Activated gamma-delta T cell treated with Interleukin-2 at 50 U/mL for 16 hours (primary cell): ENCODE data around the gene FNBP1.

Experiments used
- DNase-seq: peaks from one replicate; pipeline ENCODE4 v3.0.0-alpha.2; 2020

Gene FNBP1

GRCh38 chr9:130042885-130043653 lies at the start of gene FNBP1:
Gene FNBP1 (minus strand): TSS chr9:130043189. CDS start chr9:130042975, 214 bp downstream.
- peak; percentile 76 for DNase-seq

GRCh38 chr9:130090915-130091314 lies 47.9 kb upstream of the FNBP1 start:
- no peak for DNase-seq

GRCh38 chr9:130089141-130089540 lies 46.2 kb upstream of the FNBP1 start:
- DNase-seq: no peak

- DNase-seq: no peak
These were observed 45.1 kb upstream of the FNBP1 start for GRCh38 chr9:130088051-130088450.

GRCh38 chr9:130084337-130084736 lies 41.3 kb upstream of the FNBP1 start:
- DNase-seq: no peak

GRCh38 chr9:130078547-130078946 lies 35.6 kb upstream of the FNBP1 start:
- DNase-seq: no peak

GRCh38 chr9:130073373-130073772 lies 30.4 kb upstream of the FNBP1 start:
- no peak for DNase-seq

GRCh38 chr9:130072515-130073235 lies 29.7 kb upstream of the FNBP1 start:
- no peak for DNase-seq

GRCh38 chr9:130069048-130069447 lies 26.1 kb upstream of the FNBP1 start:
- DNase-seq: no peak

- no peak for DNase-seq
These were observed 21.6 kb upstream of the FNBP1 start for GRCh38 chr9:130064621-130065020.

GRCh38 chr9:130062750-130063149 lies 19.8 kb upstream of the FNBP1 start:
- no peak for DNase-seq

- DNase-seq: no peak
These were observed 17.3 kb upstream of the FNBP1 start for GRCh38 chr9:130060296-130060695.

GRCh38 chr9:130058887-130059286 lies 15.9 kb upstream of the FNBP1 start:
- DNase-seq: no peak

- no peak for DNase-seq
These were observed 15.2 kb upstream of the FNBP1 start for GRCh38 chr9:130058154-130058553.

- DNase-seq: no peak
These were observed 11.8 kb upstream of the FNBP1 start for GRCh38 chr9:130054820-130055219.

GRCh38 chr9:130054325-130054786 lies 11.4 kb upstream of the FNBP1 start:
- DNase-seq: no peak

- peak; percentile 67 for DNase-seq
These were observed 10.7 kb upstream of the FNBP1 start, which contains the start of gene GPR107 for GRCh38 chr9:130053504-130054324. Gene GPR107 (plus strand): TSS chr9:130053906. CDS start chr9:130053933, 27 bp downstream.

- DNase-seq: no peak
These were observed 10.1 kb upstream of the FNBP1 start for GRCh38 chr9:130053109-130053503.

GRCh38 chr9:130051855-130052254 lies 8.9 kb upstream of the FNBP1 start:
- DNase-seq: no peak

- no peak for DNase-seq
These were observed 7.5 kb upstream of the FNBP1 start for GRCh38 chr9:130050462-130050861.

GRCh38 chr9:130049431-130050210 lies 6.6 kb upstream of the FNBP1 start:
- no peak for DNase-seq

- no peak for DNase-seq
These were observed 2.9 kb upstream of the FNBP1 start for GRCh38 chr9:130045725-130046450.
